HEK293T (cell line): ENCODE results near the gene ARL3.
"Not testable (repeated sequence)": the region's sequence is repeated elsewhere in the genome, so short reads cannot be mapped to it uniquely, and the experiment has no call there.

Experiments used
- CTCF ChIA-PET: fragments of 350-600 bp; formaldehyde crosslinking; extraction: SDS; loops from one replicate; lab custom pipeline; 2021; ENCODE audit warnings: antibody characterized with exemption, inconsistent platforms; lab: Yijun Ruan, JAX
- POLR2A ChIA-PET: fragments of 350-600 bp; formaldehyde crosslinking; extraction: SDS; loops from one replicate; lab custom pipeline; 2020; ENCODE audit warnings: antibody characterized with exemption, inconsistent platforms; lab: Yijun Ruan, JAX
- DNase-seq: peaks from one replicate; pipeline ENCODE4 v3.0.0; 2012; ENCODE audit warnings: mixed read lengths; ENCODE audit errors: extremely low spot score
- ARNT ChIP-seq: fragments of 450-650 bp; IDR thresholded peaks from 2 replicates; pipeline ENCODE4 v1.6.1; 2017; ENCODE audit warnings: mild to moderate bottlenecking
- BHLHE40 ChIP-seq: fragments of 450-650 bp; IDR thresholded peaks from 2 replicates; pipeline ENCODE4 v1.6.1; 2016; ENCODE audit warnings: mild to moderate bottlenecking, moderate library complexity, borderline replicate concordance
- CTBP1 ChIP-seq: fragments of 450-650 bp; IDR thresholded peaks from 2 replicates; pipeline ENCODE4 v1.6.1; 2016; ENCODE audit warnings: borderline replicate concordance
- ELF4 ChIP-seq: fragments of 450-650 bp; IDR thresholded peaks from 2 replicates; pipeline ENCODE4 v1.6.1; 2017; ENCODE audit warnings: antibody characterized with exemption
- FOXA1 ChIP-seq: fragments of 450-650 bp; IDR thresholded peaks from 2 replicates; pipeline ENCODE4 v1.6.1; 2016; ENCODE audit warnings: mild to moderate bottlenecking
- FOXK2 ChIP-seq: fragments of 450-650 bp; IDR thresholded peaks from 2 replicates; pipeline ENCODE4 v1.6.1; 2016; ENCODE audit warnings: mild to moderate bottlenecking
- FOXM1 ChIP-seq: fragments of 450-650 bp; IDR thresholded peaks from 2 replicates; pipeline ENCODE4 v1.6.1; 2017; ENCODE audit warnings: mild to moderate bottlenecking, borderline replicate concordance
- HDGF ChIP-seq: fragments of 450-650 bp; IDR thresholded peaks from 2 replicates; pipeline ENCODE4 v1.6.1; 2017; ENCODE audit warnings: antibody characterized with exemption, borderline replicate concordance
- L3MBTL2 ChIP-seq: fragments of 450-650 bp; conservative IDR thresholded peaks from 2 replicates; pipeline ENCODE4 v1.6.1; 2016; ENCODE audit warnings: mild to moderate bottlenecking
- LEF1 ChIP-seq: fragments of 450-650 bp; IDR thresholded peaks from 2 replicates; pipeline ENCODE4 v1.6.1; 2017; ENCODE audit warnings: mild to moderate bottlenecking, borderline replicate concordance
- NFRKB ChIP-seq: fragments of 450-650 bp; IDR thresholded peaks from 2 replicates; pipeline ENCODE4 v1.6.1; 2016; ENCODE audit warnings: mild to moderate bottlenecking, moderate library complexity
- PKNOX1 ChIP-seq: fragments of 450-650 bp; IDR thresholded peaks from 2 replicates; pipeline ENCODE4 v1.6.1; 2016
- SP1 ChIP-seq: fragments of 450-650 bp; IDR thresholded peaks from 2 replicates; pipeline ENCODE4 v1.6.1; 2017
- SUZ12 ChIP-seq: fragments of 450-650 bp; IDR thresholded peaks from 2 replicates; pipeline ENCODE4 v1.6.1; 2016; ENCODE audit warnings: mild to moderate bottlenecking
- TARDBP ChIP-seq: fragments of 450-650 bp; IDR thresholded peaks from 2 replicates; pipeline ENCODE4 v1.6.1; 2016
- ZNF384 ChIP-seq: fragments of 450-650 bp; IDR thresholded peaks from 2 replicates; pipeline ENCODE4 v1.6.1; 2016

Gene ARL3

DNA sequence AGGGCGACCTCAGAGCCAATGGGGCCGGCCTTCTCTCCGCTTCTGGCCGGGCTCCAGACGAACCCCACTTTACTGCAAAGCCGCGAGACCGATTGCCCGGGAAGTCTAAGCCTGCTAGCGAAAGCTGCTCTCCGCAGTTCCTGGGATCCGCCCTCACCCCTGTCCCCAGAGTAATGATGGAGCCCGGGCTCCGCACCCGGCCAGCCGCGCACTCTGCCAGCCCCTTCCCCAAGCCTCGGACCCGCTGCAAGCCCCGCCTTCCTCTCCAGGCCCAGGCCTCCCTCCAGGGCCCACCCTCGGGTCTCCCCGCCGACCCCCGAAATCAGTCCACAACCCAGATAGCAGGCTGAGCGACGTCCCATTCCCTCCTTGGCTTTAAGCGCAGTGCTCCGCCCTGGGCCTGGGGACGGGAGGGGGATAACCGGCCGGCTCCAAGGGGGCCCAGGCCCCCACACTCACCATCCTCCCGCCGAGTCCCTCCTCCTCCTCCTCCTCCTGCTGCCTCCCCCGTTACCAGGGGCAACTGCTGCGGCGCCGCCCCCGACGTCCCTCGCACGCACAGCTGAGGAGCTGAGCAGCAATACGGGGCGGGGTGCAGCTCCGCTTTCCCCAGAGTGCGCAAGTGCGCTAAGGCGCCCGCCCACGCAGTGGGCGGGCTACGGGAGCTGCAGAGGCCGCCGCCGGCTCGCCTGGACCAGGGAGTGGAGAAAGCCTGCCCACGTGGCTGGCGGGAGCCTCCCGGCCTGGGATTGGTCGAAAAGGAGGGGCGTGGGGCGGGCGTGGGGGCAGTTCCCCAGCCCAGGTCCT, at the start of gene ARL3:
ARL3 (minus strand) TSS at position 584 of the 807 bp plus-strand sequence; CDS start at position 462, 122 bp downstream.
- DNase-seq = peak; percentile 96
- ChIA-PET POLR2A (interaction anchor here (0.6 to 2.8 kb wide), 16 partner anchors 9 to 261 kb away, joined by 3 to 20 read pairs (median 3); partner anchors contain the start of genes AS3MT and TRIM8), CTCF (interaction anchor here (0.5 to 1.9 kb wide), 4 partner anchors 9 to 99 kb away, joined by 4 to 10 read pairs (median 6); no protein-coding TSS in a partner anchor)
- TF ChIP-seq ARNT (peak; percentile 99), HDGF (no peak), PKNOX1 (peak; percentile 72), FOXM1 (peak; percentile 78; the same call in 1 of the 2 replicates)

DNA sequence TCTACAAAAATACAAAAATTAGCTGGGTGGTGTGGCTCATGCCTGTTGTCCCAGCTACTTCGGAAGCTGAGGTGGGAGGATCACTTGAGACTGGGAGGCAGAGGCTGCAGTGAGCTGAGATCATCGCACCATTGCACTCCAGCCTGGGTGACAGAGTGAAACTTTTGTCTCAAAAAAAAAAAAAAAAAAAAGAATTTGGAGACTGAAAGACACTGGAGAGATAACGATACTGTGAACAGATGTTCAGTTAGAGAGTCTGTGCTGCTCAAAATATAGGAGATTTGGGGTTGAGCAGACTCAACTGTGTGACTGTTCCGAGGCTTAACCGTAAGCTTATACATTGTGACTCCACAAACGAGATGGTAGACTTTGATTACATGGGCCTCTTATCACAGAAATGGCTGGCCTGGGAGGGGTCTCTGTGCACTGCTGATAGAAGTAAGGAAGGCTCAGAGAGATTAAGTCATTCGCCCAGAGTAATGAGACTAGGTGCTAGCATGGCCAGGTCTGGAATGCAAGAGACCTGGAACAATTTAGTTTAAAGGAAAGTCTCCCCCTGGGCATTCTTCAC, 48.9 kb upstream of the ARL3 start:
- ChIA-PET POLR2A (no interaction called here), CTCF (interaction anchor here (0.7 kb wide), 1 partner anchor 58 kb away, joined by 9 read pairs; no protein-coding TSS in a partner anchor)
- no peak for TF ChIP-seq BHLHE40
- no peak for TF ChIP-seq FOXK2
- TF ChIP-seq TARDBP = no peak
- TF ChIP-seq PKNOX1 = no peak
- TF ChIP-seq FOXA1 = no peak
- TF ChIP-seq SP1 = no peak
- no peak for TF ChIP-seq L3MBTL2
- no peak for TF ChIP-seq LEF1
- no peak for TF ChIP-seq NFRKB
- DNase-seq = no peak

DNA sequence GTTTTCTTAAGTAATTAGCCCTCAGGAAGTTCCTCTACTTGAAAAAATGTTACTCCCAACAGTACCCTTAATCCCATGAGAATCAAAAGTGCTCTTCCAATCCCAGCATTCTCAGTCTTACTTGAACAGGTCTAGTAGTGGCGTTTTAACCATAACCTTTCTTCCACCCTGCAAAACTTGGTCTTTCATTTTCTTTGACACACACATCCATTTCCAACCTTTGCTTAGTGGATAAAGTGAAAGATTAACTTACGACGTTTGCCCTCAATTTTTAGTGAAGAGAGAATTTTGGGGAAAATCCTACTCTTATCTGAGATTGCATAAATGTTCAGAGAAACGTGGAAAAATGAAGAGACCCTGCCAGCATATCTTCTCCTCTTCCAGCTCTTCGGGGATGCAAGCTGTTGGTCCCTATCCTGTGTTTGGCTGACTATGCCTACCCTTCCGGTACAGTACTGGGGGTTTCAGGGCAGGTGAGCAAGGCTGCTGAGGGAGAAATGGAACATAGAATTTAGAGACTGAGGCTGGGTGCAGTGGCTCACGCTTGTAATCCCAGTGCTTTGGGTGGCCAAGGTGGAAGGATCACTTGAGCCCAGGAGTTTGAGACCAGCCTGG, 48.3 kb upstream of the ARL3 start:
- POLR2A ChIA-PET = no interaction called here
- no peak for TF ChIP-seq NFRKB
- no peak for TF ChIP-seq FOXA1
- no peak for TF ChIP-seq BHLHE40
- TF ChIP-seq ZNF384 = no peak
- no peak for TF ChIP-seq ELF4
- no peak for TF ChIP-seq CTBP1
- CTCF ChIA-PET = no interaction called here
- DNase-seq = no peak

DNA sequence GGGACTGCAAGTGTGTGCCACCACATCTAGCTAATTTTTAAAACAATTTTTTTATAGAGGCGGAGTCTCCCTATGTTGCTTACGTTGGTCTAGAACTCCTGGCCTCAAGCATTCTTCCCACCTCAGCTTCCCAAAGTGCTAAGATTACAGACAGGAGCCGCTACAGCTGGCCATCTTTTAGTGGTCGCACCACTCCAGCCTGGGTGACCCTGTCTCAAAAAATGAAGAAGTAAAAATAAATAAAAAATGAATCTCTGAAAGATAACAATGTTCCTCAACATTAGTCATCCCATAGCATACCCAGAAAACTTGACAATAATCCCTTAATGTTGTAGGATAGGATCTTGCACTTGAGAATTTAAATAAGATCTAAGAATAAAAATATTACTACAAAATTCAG, 47.8 kb upstream of the ARL3 start:
- ChIA-PET CTCF (no interaction called here), POLR2A (no interaction called here)
- no peak for TF ChIP-seq PKNOX1
- no peak for TF ChIP-seq ZNF384
- no peak for TF ChIP-seq NFRKB
- no peak for TF ChIP-seq ELF4
- no peak for TF ChIP-seq BHLHE40
- no peak for TF ChIP-seq HDGF
- TF ChIP-seq SUZ12 = no peak
- no peak for TF ChIP-seq FOXM1
- no peak for TF ChIP-seq L3MBTL2
- TF ChIP-seq LEF1 = no peak
- DNase-seq = no peak

DNA sequence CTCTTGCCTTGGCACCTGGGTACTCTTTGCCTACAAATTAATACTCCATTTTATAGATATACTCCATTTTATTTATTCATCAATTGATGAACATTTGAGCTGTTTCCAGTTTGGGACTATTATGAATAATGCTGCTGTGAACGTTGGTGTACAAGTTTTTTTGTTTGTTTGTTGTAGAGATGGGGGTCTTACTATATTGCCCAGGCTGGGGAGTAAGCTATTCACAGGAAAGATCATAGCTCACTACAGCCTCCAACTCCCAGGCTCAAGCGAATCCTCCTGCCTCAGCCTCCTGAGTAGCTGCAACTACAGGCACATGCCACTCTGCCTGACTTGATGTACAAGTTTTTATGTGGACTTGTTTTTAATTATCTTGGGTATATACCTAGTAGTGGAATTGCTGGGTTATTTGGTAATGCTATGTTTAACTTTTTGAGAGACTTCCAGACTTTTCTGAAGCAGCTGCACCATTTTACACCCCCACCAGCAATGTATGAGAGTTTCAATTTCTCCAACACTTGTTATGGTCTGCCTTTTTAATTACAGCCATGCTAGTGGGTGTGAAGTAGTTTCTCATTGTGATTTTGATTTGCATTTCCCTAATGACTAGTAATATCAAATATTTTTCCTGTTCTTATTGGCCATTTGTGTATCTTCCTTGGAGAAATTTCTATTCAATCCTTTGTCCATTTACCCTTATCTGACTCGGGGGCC, 45.5 kb upstream of the ARL3 start:
- POLR2A ChIA-PET = no interaction called here
- no peak for TF ChIP-seq ARNT
- TF ChIP-seq LEF1 = no peak
- no peak for TF ChIP-seq ZNF384
- TF ChIP-seq FOXA1 = no peak
- DNase-seq = no peak
- CTCF ChIA-PET = no interaction called here

DNA sequence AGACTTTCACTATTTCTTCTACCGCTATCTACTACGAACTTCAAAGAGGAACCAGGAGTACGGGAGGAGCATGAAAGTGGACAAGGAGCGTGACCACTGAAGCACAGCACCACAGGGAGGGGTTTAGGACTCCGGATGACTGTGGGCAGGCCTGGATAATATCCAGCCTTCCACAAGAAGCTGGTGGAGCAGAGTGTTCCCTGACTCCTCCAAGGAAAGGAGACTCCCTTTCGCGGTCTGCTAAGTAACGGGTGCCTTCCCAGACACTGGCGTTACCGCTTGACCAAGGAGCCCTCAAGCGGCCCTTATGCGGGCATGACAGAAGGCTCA, 44.7 kb upstream of the ARL3 start:
- CTCF ChIA-PET, DNase-seq, POLR2A ChIA-PET: not testable (repeated sequence)
